Measurements from ENCODE around the gene RNF26.

RNF26 gene

DNA sequence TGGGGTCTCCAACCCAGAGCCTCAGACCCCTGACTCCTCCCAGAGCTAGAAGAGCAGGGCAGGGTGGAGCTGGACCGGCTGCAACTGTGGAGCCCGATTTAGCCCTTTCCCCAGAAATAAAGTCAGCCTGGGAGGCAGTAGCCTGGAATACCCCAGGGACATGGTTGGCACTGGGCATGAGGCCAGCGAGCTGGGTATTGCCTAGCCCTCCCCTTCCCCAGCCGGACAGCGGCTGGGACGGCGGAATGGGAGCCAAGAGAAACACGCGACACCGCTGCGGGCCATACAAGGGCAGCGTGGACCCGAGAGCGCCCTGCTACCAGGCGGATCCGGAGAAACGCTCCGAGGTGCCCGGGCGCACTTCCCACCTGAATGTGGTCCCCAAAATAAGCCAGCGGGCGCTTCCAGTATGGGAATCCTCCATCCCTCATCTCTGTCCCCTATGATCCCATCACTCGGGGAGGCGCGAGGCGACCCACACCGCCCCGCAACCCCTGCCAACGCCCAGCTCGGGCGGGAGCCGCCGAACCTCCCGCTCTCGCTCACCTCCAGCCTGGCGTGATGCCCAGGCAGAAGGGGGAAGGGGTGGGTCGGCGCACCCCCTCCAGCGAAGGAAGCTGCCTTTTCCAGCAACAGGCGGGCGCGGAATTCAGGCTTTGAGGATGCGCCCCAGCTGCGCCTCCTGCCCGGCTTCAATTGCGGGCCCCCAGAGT lies 18.2 kb upstream of the RNF26 start:
- DNase-seq = no peak

DNA sequence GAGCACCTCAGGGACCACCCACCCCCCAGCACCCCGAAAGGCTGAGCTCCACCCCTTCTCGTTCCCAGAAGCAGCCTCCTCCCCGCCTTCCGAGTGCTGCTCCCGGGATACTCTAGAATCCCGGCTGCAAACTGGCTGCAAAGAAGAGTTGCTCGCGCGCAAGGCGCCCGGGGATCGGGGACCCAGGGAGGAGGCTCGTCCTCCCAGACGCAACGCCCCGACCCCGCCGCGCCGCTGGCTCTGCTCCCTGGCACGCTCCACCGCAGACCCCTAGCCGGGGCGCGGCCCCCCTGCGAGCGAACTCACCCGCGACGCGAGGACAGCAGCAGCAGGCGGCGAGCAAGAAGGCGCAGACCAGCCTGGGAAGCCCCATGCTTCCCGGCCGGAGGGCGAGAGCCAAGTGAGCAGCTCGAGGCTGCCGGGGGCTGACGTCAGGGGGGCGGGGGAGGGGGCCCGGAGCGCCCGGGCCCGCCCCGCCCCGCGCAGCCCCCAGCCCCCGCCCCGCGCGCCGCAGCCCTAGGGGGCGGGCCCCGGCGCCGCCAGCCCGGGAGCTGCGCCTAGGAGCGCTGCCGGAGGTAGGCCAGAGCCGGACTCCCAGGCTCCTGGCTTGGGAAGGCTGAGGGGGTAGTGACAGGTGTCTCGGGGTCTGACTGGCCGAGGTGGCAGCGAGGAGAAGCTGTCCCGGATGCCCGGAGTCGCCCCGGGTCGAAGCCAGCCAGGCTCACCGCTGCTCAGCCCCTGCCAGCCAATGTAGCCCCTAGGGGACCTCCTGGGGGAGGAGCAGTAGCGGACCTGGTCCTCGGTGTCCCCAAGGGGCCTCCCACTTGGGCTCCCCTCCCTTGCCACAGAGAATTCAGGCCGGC lies 17.4 kb upstream of the RNF26 start, which contains the start of gene MCAM:
TSS of gene MCAM (minus strand) at position 402 of the 863 bp plus-strand sequence. CDS start at position 373, 29 bp downstream.
- DNase-seq = no peak

DNA sequence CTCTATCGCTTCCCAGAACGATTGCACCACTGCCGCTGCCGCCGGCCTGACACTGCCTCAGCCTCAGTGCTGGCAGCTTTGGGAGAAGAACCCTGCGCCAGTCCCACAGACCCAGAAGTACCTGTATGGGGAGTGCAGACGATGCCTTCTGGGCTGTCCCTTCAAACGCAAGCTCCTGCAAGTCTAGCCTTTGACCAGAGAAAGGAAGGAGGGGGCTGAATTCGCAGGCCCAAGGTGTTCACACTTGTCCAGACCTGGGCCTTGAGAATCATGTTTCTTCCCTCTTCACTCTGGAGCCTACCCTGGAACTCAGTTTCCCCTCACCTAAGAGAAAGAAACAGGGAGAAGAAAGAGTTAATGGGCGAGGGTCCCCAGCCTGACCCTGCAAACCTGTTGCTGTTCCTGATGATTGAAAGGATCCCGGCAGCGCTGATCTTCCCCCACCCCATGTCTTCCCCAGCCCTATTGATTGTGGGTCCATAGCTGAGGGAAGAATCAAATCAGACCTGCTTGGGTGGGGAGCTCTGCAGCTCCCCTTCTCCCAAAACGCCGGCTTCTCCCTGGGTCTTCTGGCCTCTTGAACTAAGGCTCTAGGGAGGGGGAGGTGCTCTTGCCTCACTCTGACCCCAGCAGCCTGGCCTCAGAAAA lies 16.6 kb upstream of the RNF26 start:
- DNase-seq = no peak

- DNase-seq = peak; percentile 27 to 52
These were observed 15.8 kb upstream of the RNF26 start for GRCh38 chr11:119318240-119319135.

GRCh38 chr11:119319136-119319699 lies 15.1 kb upstream of the RNF26 start:
- DNase-seq = no peak

DNA sequence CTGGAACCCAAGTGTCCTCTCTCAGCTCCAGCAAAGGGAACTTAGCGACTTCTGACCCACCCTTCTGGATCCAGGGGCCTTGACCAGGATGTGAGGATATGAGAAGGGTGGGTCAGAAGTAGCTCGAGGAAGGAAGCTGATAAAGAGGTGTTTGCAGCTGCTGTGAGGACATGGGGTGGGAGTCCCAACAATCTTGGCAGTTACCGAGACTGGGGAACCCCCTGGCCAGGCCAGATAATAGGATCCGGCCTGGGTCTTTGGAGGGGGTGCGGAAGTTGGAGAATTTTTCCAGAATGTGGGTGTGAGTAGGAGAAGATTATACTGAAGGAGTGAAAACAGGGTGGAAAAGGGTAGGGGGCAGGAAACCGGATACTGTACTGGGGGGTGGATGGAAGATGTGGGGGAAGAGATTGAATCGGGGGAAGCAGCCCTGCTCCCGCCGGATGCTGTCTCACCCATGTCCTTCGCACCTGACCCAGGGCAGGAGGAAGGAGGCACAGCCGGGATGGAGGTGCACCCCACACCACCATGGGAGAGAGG lies 14.6 kb upstream of the RNF26 start:
- DNase-seq = no peak

DNA sequence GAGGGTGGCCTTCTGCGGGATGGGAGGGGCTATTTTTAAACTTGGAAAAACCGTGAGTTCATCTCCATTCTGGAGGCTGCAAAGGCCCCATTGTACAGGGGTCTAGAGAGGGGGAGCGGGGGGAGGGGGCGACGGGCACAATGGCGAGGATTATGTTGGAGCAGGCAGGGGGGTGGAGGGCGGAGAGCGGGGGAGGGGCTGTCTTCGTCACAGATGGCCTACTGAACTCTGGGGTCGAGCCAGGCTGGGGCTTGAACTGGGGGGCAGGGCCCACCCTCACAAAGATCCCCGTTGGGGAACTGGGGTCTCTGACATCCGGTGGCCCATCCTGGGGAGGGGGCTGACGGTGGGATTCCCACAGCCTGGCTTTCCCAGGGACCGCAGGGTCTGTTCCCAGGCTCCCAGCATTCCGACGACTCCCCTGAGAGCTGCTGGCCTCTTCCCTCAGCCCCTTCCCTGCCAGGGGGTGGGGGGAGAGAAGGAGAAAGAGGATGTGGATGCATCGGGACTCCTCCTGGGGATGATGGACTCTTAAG lies 14.0 kb upstream of the RNF26 start:
- no peak for DNase-seq

- DNase-seq = peak in 1 of 2 donors; percentile 18
These were observed 13.4 kb upstream of the RNF26 start for GRCh38 chr11:119320776-119321524.

- no peak for DNase-seq
These were observed 12.0 kb upstream of the RNF26 start for GRCh38 chr11:119322360-119322739.

- DNase-seq = no peak
These were observed 11.3 kb upstream of the RNF26 start for GRCh38 chr11:119322921-119323531.

GRCh38 chr11:119323532-119324033 lies 10.7 kb upstream of the RNF26 start:
- peak; percentile 70 to 74 for DNase-seq

DNA sequence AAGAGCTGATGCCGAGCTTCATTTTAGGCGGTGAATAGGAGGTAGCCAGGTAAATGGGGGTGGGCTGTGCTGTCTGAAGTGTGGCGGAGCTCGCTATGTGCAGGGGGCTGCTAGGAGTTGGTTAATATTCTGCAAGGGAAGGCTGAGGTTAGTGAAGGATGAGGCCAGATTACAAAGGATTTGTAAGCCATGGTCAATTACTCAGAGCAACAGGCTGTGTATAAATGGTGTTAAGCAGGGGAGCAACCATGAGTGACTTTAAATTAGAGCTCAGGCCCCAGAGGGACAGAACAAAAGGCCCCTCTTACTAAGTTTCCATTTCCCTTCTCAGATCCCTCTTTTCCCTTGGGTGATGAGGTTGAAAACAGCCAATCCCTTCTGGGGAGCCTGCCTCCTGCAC lies 10.1 kb upstream of the RNF26 start:
- no peak for DNase-seq

DNA sequence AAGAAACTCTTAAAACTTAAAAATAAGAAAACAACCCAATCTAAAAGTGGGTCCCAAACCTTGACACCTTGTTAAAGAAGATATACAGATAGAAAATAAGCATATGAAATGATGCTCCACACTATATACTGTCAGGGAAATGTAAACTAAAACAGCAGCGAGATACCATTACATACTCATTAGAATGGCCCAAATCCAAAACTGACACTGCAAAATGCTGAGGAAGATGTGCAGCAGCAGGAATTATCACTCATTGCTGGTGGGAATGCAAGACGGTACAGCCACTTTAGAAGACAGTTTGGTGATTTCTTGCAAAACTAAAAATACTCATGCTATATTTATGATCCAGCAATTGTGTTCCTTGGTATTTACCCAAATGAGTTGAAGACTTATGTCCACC lies 5.0 kb upstream of the RNF26 start:
- no peak for DNase-seq

GRCh38 chr11:119330237-119330636 lies 4.1 kb upstream of the RNF26 start:
- no peak for DNase-seq

GRCh38 chr11:119332111-119332765 lies 2.1 kb upstream of the RNF26 start:
- DNase-seq = no peak

GRCh38 chr11:119335091-119335654 lies 846 bp downstream of the RNF26 start:
- DNase-seq = no peak

- no peak for DNase-seq
These were observed 1.6 kb downstream of the RNF26 start for GRCh38 chr11:119335655-119336543.
